ENCODE data around the gene NUDT19. TPM values are rescaled to one million over a fixed set of nuclear protein-coding genes. Genes with fewer than 3 reads are reported as not detected.

NUDT19 gene
- total and polyA plus RNA-seq, 10 of the 15 experiments (the other 5 are each of a cell fraction or from before 2014, with no cell fraction given), result 8.5 to 31.0 (median 17.0) TPM

GRCh38 chr19:32661318-32661717 lies 30.3 kb upstream of the NUDT19 start:
- H3K79me2 ChIP-seq (ENCODE audit: control insufficient read depth, insufficient read depth, low read length), result peaks cover 4% of the 10 kb centered on the region
- no peaks in the 10 kb centered on the region for H4K20me1 ChIP-seq (ENCODE audit: control insufficient read depth, insufficient read depth)
- peaks cover 2 to 5% of the 10 kb centered on the region in 2 experiments; a peak in 3 of 4 replicates for H3K36me3 ChIP-seq (ENCODE audit: control insufficient read depth in 2 of 2, insufficient read depth in 2 of 2, low read length in 1 of 2)
- CTCF ChIA-PET, result no interaction called here
- H3K4me3 ChIP-seq, result no peak overlapping the region
- in situ Hi-C loops (cut with MboI) (no loop called here), intact Hi-C loops (cut with micrococcal nuclease; ENCODE audit: unreplicated experiment) (no loop called here)
- POLR2A ChIA-PET, result no interaction called here
- H3K4me1 ChIP-seq (ENCODE audit: control insufficient read depth, insufficient read depth, low read length), result no peaks in the 10 kb centered on the region
- TF ChIP-seq ASH2L (IDR thresholded peaks at IDR 0.05; ENCODE audit: borderline replicate concordance, low read depth) (no peak), CREM (IDR thresholded peaks at IDR 0.05; ENCODE audit: low read depth) (no peak), TCF3 (IDR thresholded peaks at IDR 0.05; ENCODE audit: borderline replicate concordance, insufficient read depth, low read depth, low read length) (no peak), NR2C2 (IDR thresholded peaks at IDR 0.05; ENCODE audit: borderline replicate concordance, control insufficient read depth, insufficient read length, low read depth) (no peak), CBX5 (IDR thresholded peaks at IDR 0.05; ENCODE audit: low read depth) (no peak), KDM1A (IDR thresholded peaks at IDR 0.05; ENCODE audit: borderline replicate concordance) (no peak), GATAD2B (conservative IDR thresholded peaks at IDR 0.05; ENCODE audit: low read depth) (no peak), ESRRA (IDR thresholded peaks at IDR 0.05; ENCODE audit: low read length) (no peak), RBBP5 (conservative IDR thresholded peaks at IDR 0.05) (no peak), FOS (IDR thresholded peaks at IDR 0.05; ENCODE audit: borderline replicate concordance, extremely low read depth, insufficient read length) (no peak)
- TF ChIP-seq, protein P1, sequence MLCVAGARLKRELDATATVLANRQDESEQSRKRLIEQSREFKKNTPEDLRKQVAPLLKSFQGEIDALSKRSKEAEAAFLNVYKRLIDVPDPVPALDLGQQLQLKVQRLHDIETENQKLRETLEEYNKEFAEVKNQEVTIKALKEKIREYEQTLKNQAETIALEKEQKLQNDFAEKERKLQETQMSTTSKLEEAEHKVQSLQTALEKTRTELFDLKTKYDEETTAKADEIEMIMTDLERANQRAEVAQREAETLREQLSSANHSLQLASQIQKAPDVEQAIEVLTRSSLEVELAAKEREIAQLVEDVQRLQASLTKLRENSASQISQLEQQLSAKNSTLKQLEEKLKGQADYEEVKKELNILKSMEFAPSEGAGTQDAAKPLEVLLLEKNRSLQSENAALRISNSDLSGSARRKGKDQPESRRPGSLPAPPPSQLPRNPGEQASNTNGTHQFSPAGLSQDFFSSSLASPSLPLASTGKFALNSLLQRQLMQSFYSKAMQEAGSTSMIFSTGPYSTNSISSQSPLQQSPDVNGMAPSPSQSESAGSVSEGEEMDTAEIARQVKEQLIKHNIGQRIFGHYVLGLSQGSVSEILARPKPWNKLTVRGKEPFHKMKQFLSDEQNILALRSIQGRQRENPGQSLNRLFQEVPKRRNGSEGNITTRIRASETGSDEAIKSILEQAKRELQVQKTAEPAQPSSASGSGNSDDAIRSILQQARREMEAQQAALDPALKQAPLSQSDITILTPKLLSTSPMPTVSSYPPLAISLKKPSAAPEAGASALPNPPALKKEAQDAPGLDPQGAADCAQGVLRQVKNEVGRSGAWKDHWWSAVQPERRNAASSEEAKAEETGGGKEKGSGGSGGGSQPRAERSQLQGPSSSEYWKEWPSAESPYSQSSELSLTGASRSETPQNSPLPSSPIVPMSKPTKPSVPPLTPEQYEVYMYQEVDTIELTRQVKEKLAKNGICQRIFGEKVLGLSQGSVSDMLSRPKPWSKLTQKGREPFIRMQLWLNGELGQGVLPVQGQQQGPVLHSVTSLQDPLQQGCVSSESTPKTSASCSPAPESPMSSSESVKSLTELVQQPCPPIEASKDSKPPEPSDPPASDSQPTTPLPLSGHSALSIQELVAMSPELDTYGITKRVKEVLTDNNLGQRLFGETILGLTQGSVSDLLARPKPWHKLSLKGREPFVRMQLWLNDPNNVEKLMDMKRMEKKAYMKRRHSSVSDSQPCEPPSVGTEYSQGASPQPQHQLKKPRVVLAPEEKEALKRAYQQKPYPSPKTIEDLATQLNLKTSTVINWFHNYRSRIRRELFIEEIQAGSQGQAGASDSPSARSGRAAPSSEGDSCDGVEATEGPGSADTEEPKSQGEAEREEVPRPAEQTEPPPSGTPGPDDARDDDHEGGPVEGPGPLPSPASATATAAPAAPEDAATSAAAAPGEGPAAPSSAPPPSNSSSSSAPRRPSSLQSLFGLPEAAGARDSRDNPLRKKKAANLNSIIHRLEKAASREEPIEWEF (IDR thresholded peaks at IDR 0.05; ENCODE audit: insufficient replicate concordance, low read depth, low read length), result no peak
- SMC1A ChIA-PET (ENCODE audit: uncharacterized antibody, unreplicated experiment), result no interaction called here
- H3K27me3 ChIP-seq (replicated peaks in 1 of 2; ENCODE audit: control insufficient read depth in 2 of 2, insufficient read depth in 2 of 2, low read length in 1 of 2), result no peaks in the 10 kb centered on the region
- DNase-seq (ENCODE audit: low read depth, low spot score), result no peak
- H3K9me3 ChIP-seq (replicated peaks; ENCODE audit: control insufficient read depth, insufficient read depth, low read length), result no peaks in the 10 kb centered on the region
- no peak overlapping the region for H3K9ac ChIP-seq (ENCODE audit: control insufficient read depth, insufficient read depth, low read length)
- no peak overlapping the region for H3K27ac ChIP-seq (ENCODE audit: control insufficient read depth, insufficient read depth)
- no peak for FAIRE-seq
- no TSS peak for BruUV-seq (replicated peaks)
- RAD21 ChIA-PET (ENCODE audit: unreplicated experiment), result no interaction called here
- no peak overlapping the region for H2AFZ ChIP-seq (ENCODE audit: control insufficient read depth, low read depth, low read length)
- WGBS (ENCODE audit: insufficient coverage, insufficient replicate concordance, low lambda C conversion rate, missing lambda C conversion rate), result 79% methylated on average over 7 of the region's 7 CpGs
- ATAC-seq, result no peak
- no peak overlapping the region for H3K4me2 ChIP-seq (ENCODE audit: control insufficient read depth, insufficient read depth)
